DND-41 (cell line): ENCODE data around the gene KRTAP3-1.

Experiments
- ATAC-seq: fragments of 200-7000 bp; cut with Tn5 transposase; 3 replicates; pipeline ENCODE4 v1.9.1; 2021; ENCODE audit warnings: low read depth; ENCODE audit not compliant: insufficient read depth
- DNase-seq: peaks from one replicate; pipeline ENCODE4 v3.0.0-alpha.2; 2020
- H2AFZ ChIP-seq: 2 replicates; pipeline ENCODE4 v1.6.0; 2012; ENCODE audit warnings: low read depth, low read length
- H3K27ac ChIP-seq: 2 replicates; pipeline ENCODE4 v1.5.1; 2012; ENCODE audit warnings: low read length, inconsistent platforms
- H3K27me3 ChIP-seq: fragments of 200-600 bp; sonication (generic); 2 replicates; pipeline ENCODE4 v1.6.0; 2012; ENCODE audit warnings: low read length, mild to moderate bottlenecking, inconsistent platforms; ENCODE audit not compliant: insufficient read depth, poor library complexity
- H3K36me3 ChIP-seq: 2 replicates; pipeline ENCODE4 v1.5.1; 2012; ENCODE audit warnings: low read length, inconsistent platforms; ENCODE audit not compliant: insufficient read depth
- H3K4me1 ChIP-seq: 2 replicates; pipeline ENCODE4 v1.5.1; 2012; ENCODE audit warnings: mild to moderate bottlenecking, low read length; ENCODE audit not compliant: insufficient read depth
- H3K4me2 ChIP-seq: 2 replicates; pipeline ENCODE4 v1.6.0; 2012; ENCODE audit warnings: mild to moderate bottlenecking, moderate library complexity, low read length, inconsistent platforms; ENCODE audit not compliant: insufficient read depth
- H3K4me3 ChIP-seq, 2 experiments: fragments of 200-600 bp in 1 of 2; shearing (Covaris generic) in 1 of 2; 2 replicates each; pipeline ENCODE4 v1.5.1; 2012 to 2016; ENCODE audit warnings: inconsistent platforms in 2 of 2, low read length in 2 of 2, mild to moderate bottlenecking in 2 of 2, low read depth in 1 of 2, moderate library complexity in 1 of 2
- H3K79me2 ChIP-seq: 2 replicates; pipeline ENCODE4 v1.6.0; 2012; ENCODE audit warnings: low read length, inconsistent platforms; ENCODE audit not compliant: insufficient read depth
- H3K9ac ChIP-seq: 2 replicates; pipeline ENCODE4 v1.6.0; 2012; ENCODE audit warnings: low read depth, mild to moderate bottlenecking, inconsistent platforms, low read length, moderate library complexity
- H3K9me3 ChIP-seq: 2 replicates; pipeline ENCODE4 v1.5.1; 2012; ENCODE audit warnings: low read length, moderate library complexity, mild to moderate bottlenecking, inconsistent platforms; ENCODE audit not compliant: insufficient read depth, severe bottlenecking
- H4K20me1 ChIP-seq: 2 replicates; pipeline ENCODE4 v1.6.0; 2012; ENCODE audit warnings: low read length; ENCODE audit not compliant: insufficient read depth
- EZH2 ChIP-seq: IDR thresholded peaks from 3 replicates; pipeline ENCODE4 v1.6.1; 2012; ENCODE audit warnings: borderline replicate concordance, low read depth, mild to moderate bottlenecking, moderate library complexity, low read length, inconsistent platforms; ENCODE audit not compliant: severe bottlenecking
- TF ChIP-seq, protein P1 (sequence below): IDR thresholded peaks from 2 replicates; pipeline ENCODE4 v1.5.1; 2012; ENCODE audit warnings: borderline replicate concordance, low read length, moderate library complexity, mild to moderate bottlenecking; ENCODE audit not compliant: poor library complexity, severe bottlenecking; ENCODE audit errors: extremely low read depth

Gene KRTAP3-1

DNA sequence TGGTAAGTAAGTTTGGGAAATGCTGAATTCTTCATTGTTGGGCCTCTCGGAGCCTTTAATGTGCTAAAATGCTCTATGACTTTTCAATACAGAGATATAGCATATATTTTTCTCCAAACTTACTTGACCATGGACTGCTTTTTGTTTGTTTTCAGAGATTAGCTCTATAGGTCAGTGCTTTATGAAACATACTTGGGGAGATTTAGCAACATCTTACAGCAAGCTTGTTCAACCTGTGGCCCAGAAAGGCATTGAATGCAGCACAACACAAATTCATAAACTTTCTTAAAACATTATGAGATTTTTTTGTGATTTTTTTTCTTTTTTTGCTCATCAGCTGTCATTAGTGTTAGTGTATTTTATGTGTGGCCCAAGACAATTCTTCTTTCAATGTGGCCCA is 1.0 kb upstream of the KRTAP3-1 start:
- Histone ChIP-seq H4K20me1 (no peaks in the 10 kb centered on the region), H3K4me3 (no peak overlapping the region), H3K27ac (no peak overlapping the region), H3K79me2 (no peaks in the 10 kb centered on the region), H3K9me3 (no peaks in the 10 kb centered on the region), H2AFZ (no peak overlapping the region), H3K9ac (no peak overlapping the region), H3K4me2 (no peak overlapping the region), H3K4me1 (no peaks in the 10 kb centered on the region), H3K27me3 (peaks cover 24% of the 10 kb centered on the region), H3K36me3 (no peaks in the 10 kb centered on the region)
- TF ChIP-seq, protein P1, sequence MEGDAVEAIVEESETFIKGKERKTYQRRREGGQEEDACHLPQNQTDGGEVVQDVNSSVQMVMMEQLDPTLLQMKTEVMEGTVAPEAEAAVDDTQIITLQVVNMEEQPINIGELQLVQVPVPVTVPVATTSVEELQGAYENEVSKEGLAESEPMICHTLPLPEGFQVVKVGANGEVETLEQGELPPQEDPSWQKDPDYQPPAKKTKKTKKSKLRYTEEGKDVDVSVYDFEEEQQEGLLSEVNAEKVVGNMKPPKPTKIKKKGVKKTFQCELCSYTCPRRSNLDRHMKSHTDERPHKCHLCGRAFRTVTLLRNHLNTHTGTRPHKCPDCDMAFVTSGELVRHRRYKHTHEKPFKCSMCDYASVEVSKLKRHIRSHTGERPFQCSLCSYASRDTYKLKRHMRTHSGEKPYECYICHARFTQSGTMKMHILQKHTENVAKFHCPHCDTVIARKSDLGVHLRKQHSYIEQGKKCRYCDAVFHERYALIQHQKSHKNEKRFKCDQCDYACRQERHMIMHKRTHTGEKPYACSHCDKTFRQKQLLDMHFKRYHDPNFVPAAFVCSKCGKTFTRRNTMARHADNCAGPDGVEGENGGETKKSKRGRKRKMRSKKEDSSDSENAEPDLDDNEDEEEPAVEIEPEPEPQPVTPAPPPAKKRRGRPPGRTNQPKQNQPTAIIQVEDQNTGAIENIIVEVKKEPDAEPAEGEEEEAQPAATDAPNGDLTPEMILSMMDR = no peak
- no peak for TF ChIP-seq EZH2
- DNase-seq (no peak), ATAC-seq (no peak)

DNA sequence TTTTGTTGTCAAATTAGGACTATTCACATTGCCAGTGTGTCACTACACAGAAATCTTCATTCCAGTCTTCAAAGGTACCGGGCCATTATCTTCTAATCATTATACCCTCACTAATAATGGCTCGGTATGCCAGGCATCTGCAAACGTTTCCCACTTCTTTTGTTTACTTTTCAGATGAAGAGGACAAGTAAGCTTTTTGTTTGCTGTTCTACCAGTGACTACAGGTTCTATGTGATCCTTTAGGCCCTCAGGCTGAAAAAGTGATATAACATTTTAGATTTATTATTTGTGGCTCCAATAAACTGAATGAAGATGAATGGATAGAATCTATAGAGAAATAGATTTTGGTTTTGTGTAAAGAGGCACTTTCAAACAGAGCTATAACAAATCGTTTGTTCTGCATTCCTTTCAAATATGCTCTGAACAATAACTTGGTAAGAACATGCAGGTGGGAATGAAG is 403 bp upstream of the KRTAP3-1 start:
- ATAC-seq (no peak), DNase-seq (no peak)
- TF ChIP-seq, protein P1 = no peak
- TF ChIP-seq EZH2 = no peak

DNA sequence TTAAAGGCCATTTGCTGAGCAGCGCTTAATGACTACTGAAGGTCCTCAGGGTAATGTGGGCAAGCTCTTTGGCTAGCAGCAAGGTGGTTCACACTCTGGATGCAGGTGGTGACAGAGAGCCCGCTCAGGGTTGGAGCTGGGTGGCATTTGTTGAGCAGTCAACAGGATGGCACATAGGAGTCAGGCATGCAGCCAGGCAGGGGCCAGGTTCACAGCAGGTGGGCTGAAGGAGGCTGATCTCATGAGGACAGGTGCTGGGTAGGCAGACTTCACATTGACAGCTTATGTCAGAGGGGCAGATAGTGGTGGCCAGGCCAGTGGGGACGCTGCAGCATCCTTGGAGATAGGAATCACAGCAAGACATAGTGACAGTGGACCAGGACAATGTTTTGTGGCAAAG is 4.5 kb downstream of the KRTAP3-1 start:
- Histone ChIP-seq H3K4me3 (no peak overlapping the region), H3K4me2 (no peak overlapping the region), H3K79me2 (no peaks in the 10 kb centered on the region), H3K9me3 (no peaks in the 10 kb centered on the region), H2AFZ (no peak overlapping the region), H3K4me1 (no peaks in the 10 kb centered on the region), H3K36me3 (no peaks in the 10 kb centered on the region), H4K20me1 (no peaks in the 10 kb centered on the region), H3K27me3 (peaks cover 31% of the 10 kb centered on the region), H3K27ac (no peak overlapping the region), H3K9ac (no peak overlapping the region)
- DNase-seq = no peak
- TF ChIP-seq EZH2 = no peak
- TF ChIP-seq, protein P1 = no peak
- no peak for ATAC-seq

More for the DNA sequence above, 403 bp upstream of the KRTAP3-1 start:
- H3K27me3 ChIP-seq = peaks cover 29% of the 10 kb centered on the region
- no peak overlapping the region for H2AFZ ChIP-seq
- H3K9me3 ChIP-seq = no peaks in the 10 kb centered on the region
- no peaks in the 10 kb centered on the region for H4K20me1 ChIP-seq
- no peak overlapping the region for H3K27ac ChIP-seq
- no peaks in the 10 kb centered on the region for H3K36me3 ChIP-seq
- H3K4me2 ChIP-seq = no peak overlapping the region
- H3K79me2 ChIP-seq = no peaks in the 10 kb centered on the region
- H3K4me1 ChIP-seq = no peaks in the 10 kb centered on the region
- H3K9ac ChIP-seq = no peak overlapping the region
- no peak overlapping the region for H3K4me3 ChIP-seq

DNA sequence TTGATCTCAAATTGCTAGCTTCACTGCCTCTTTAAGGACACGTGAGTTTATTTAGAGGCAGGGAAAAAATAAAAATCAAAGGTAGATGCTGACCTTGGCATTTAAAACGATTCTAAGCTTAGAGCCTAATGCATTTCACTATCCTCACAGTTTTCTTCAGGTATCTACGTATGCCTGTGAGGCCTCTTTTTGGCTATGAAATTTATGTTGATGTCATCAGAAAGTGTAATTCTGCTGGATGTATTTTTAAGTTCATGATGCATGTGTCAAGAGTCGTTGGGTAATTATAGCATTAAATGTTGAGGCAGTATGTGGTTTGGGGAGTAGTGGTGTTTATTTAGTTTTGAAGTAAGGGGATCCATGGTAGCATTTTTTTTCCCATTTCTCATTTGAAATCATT is 5.0 kb downstream of the KRTAP3-1 start:
- Histone ChIP-seq H3K4me3 (no peak overlapping the region), H3K9ac (no peak overlapping the region), H3K27ac (no peak overlapping the region), H3K27me3 (peaks cover 31% of the 10 kb centered on the region), H4K20me1 (no peaks in the 10 kb centered on the region), H3K4me2 (no peak overlapping the region), H2AFZ (no peak overlapping the region), H3K79me2 (no peaks in the 10 kb centered on the region), H3K36me3 (no peaks in the 10 kb centered on the region), H3K9me3 (no peaks in the 10 kb centered on the region), H3K4me1 (no peaks in the 10 kb centered on the region)
- ATAC-seq (no peak), DNase-seq (no peak)
- TF ChIP-seq EZH2 = no peak
- TF ChIP-seq, protein P1 = no peak
